Endothelial cell of umbilical vein (primary cell): ENCODE results near the gene LHPP.

Experiments
- CTCF ChIP-seq, 2 donors: IDR thresholded peaks; 1 replicate in 1 of 2; 2 replicates in 1 of 2; pipeline ENCODE4 v1.5.1; 2011; ENCODE audit warnings: low read length in 2 of 2, mild to moderate bottlenecking in 2 of 2, moderate library complexity in 2 of 2, control low read depth in 1 of 2, inconsistent platforms in 1 of 2, low read depth in 1 of 2; ENCODE audit not compliant: insufficient read depth in 1 of 2; ENCODE audit errors: extremely low read depth in 1 of 2
- EZH2 ChIP-seq: IDR thresholded peaks from 2 replicates; pipeline ENCODE4 v1.6.1; 2012; ENCODE audit warnings: borderline replicate concordance, low read depth, mild to moderate bottlenecking, moderate library complexity, low read length, inconsistent platforms; ENCODE audit not compliant: severe bottlenecking
- MAX ChIP-seq: IDR thresholded peaks from 2 replicates; pipeline ENCODE4 v1.6.1; 2011; ENCODE audit not compliant: insufficient read depth, insufficient read length
- POLR2A ChIP-seq: IDR thresholded peaks from 2 replicates; pipeline ENCODE4 v1.6.1; 2012; ENCODE audit warnings: low read depth, mild to moderate bottlenecking, control low read depth, low read length

- TF ChIP-seq POLR2A (no peak), MAX (no peak), CTCF (IDR thresholded peaks at IDR 0.05; ENCODE audit: extremely low read depth in 1 of 2, insufficient read depth in 1 of 2, low read depth in 1 of 2, low read length in 2 of 2) (no peak), EZH2 (no peak)
Observed at GRCh38 chr10:124542336-124542735, 80.7 kb downstream of the LHPP start.
